ENCODE measurements around the gene MICALL2. TPM values are rescaled to one million over a fixed set of nuclear protein-coding genes. Genes with fewer than 3 reads are reported as not detected.

The MICALL2 gene
- total RNA-seq, 1 experiment from 2014 or later = 15.7 TPM

DNA sequence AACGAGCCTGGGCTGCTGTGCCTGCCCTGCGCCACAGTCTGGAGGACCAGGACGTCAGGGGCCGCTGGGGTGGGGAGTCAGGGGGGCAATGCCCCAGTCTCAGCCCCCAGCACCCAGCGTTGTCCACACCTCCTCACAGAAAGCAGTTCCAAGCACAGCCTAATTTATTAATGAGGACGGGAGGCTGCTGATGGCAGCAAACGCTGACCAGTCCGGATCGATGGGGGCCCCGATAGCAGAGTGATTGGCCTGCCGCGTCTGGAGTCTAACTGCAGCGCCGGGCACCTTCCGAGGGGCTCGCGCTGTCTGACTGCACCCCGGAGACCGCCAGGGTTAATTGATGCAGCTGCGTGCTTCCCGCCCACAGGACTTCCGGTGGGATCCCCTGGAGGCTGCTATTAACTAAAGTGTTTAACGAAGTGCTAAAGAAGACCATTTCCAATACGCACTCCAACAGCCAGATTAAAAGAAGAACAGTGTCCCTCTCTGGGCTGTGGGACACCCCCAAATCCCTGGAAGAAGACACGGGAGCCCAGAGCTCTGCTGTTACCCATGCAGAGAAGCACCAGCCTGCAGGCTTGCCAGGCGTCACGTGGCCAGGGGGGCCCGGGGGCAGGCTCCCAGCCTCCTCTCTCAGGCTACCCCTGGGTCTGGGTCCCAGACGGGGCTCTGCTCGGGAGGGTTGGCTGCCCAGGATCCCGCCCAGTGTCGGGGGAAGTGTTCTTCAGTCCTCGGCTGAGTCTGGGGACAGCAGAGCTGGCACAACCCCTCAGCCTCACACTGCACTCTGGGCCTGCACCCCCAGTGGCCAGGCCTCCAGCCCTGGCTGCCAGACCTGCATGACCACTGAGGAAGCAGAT, 63.8 kb downstream of the MICALL2 start:
- DNase-seq (ENCODE audit: low spot score) (no peak), ATAC-seq (no peak)
- Mint-ChIP-seq H3K9me3 (peaks cover 28% of the 10 kb centered on the region), H3K27ac (no peak overlapping the region), H3K4me1 (no peaks in the 10 kb centered on the region), H3K4me3 (no peak overlapping the region), H3K27me3 (ENCODE audit: low read depth) (peaks cover 8% of the 10 kb centered on the region), H3K36me3 (no peaks in the 10 kb centered on the region)
- no peak for TF ChIP-seq FOXK1 (CRISPR knock-in tag; IDR thresholded peaks at IDR 0.05)
- POLR2A ChIA-PET = no interaction called here
- CTCF ChIA-PET = interaction anchor here (0.7 kb wide), 1 partner anchor 26 kb away, joined by 3 read pairs; no protein-coding TSS in a partner anchor

DNA sequence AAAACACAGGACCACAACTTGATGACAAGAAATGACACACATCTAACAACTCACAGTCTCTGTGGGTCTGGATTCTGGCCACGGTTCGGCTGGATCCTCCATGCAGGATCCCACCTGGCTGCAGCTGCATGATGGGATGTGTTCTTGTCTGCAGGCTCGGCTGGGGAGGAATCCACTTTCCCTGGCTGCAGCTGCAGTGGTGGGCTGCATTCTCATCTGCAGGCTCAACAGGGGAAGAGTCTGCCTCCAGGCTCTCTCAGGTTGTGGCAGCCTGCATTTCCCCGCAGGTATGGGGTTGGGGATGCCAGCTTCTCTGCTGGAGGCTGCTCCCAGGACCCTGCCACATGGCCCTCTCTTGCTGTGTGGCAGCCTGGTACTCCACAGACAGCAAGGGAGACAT, 64.9 kb downstream of the MICALL2 start:
- Mint-ChIP-seq H3K4me3 (no peak overlapping the region), H3K27me3 (ENCODE audit: low read depth) (peaks cover 9% of the 10 kb centered on the region; the same call in 1 of the 2 replicates), H3K9me3 (peaks cover 28% of the 10 kb centered on the region), H3K4me1 (no peaks in the 10 kb centered on the region), H3K36me3 (no peaks in the 10 kb centered on the region), H3K27ac (no peak overlapping the region)
- POLR2A ChIA-PET = no interaction called here
- TF ChIP-seq, protein P1, sequence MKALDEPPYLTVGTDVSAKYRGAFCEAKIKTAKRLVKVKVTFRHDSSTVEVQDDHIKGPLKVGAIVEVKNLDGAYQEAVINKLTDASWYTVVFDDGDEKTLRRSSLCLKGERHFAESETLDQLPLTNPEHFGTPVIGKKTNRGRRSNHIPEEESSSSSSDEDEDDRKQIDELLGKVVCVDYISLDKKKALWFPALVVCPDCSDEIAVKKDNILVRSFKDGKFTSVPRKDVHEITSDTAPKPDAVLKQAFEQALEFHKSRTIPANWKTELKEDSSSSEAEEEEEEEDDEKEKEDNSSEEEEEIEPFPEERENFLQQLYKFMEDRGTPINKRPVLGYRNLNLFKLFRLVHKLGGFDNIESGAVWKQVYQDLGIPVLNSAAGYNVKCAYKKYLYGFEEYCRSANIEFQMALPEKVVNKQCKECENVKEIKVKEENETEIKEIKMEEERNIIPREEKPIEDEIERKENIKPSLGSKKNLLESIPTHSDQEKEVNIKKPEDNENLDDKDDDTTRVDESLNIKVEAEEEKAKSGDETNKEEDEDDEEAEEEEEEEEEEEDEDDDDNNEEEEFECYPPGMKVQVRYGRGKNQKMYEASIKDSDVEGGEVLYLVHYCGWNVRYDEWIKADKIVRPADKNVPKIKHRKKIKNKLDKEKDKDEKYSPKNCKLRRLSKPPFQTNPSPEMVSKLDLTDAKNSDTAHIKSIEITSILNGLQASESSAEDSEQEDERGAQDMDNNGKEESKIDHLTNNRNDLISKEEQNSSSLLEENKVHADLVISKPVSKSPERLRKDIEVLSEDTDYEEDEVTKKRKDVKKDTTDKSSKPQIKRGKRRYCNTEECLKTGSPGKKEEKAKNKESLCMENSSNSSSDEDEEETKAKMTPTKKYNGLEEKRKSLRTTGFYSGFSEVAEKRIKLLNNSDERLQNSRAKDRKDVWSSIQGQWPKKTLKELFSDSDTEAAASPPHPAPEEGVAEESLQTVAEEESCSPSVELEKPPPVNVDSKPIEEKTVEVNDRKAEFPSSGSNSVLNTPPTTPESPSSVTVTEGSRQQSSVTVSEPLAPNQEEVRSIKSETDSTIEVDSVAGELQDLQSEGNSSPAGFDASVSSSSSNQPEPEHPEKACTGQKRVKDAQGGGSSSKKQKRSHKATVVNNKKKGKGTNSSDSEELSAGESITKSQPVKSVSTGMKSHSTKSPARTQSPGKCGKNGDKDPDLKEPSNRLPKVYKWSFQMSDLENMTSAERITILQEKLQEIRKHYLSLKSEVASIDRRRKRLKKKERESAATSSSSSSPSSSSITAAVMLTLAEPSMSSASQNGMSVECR (CRISPR knock-in tag; IDR thresholded peaks at IDR 0.05; ENCODE audit: borderline replicate concordance) = no peak
- no peak for TF ChIP-seq ATF1 (CRISPR knock-in tag; IDR thresholded peaks at IDR 0.05)
- DNase-seq (ENCODE audit: low spot score) (no peak), ATAC-seq (no peak)
- CTCF ChIA-PET = no interaction called here

DNA sequence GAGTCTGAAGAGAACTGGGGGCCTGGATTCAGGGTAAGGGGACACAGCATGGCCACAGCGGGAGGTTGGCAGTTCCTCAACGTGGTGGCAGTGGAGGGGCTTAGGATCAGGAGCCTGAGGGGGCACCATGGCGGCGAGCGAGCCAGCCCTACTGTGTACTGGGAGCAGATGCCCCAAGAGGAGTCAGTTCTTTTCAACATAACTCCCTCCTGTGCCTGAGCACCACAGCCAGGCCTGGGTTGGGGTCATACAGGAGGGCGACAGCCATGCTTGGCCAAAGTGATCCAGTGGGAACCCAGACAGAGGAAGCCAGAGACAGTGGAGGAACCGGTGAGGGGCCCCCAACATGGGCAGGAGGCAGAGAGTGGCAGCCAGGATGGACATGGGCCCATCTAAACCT, 65.8 kb downstream of the MICALL2 start:
- Mint-ChIP-seq H3K27ac (no peak overlapping the region), H3K4me3 (no peak overlapping the region)
- CTCF ChIA-PET = no interaction called here
- no peak for TF ChIP-seq ZNF416 (CRISPR knock-in tag; IDR thresholded peaks at IDR 0.05)
- no peak for TF ChIP-seq ZNF671 (CRISPR knock-in tag; IDR thresholded peaks at IDR 0.05)
- no peak for TF ChIP-seq JUN (CRISPR knock-in tag; IDR thresholded peaks at IDR 0.05)
- no peak for TF ChIP-seq SMAD3 (CRISPR knock-in tag; IDR thresholded peaks at IDR 0.05; ENCODE audit: borderline replicate concordance)
- TF ChIP-seq, protein P2, sequence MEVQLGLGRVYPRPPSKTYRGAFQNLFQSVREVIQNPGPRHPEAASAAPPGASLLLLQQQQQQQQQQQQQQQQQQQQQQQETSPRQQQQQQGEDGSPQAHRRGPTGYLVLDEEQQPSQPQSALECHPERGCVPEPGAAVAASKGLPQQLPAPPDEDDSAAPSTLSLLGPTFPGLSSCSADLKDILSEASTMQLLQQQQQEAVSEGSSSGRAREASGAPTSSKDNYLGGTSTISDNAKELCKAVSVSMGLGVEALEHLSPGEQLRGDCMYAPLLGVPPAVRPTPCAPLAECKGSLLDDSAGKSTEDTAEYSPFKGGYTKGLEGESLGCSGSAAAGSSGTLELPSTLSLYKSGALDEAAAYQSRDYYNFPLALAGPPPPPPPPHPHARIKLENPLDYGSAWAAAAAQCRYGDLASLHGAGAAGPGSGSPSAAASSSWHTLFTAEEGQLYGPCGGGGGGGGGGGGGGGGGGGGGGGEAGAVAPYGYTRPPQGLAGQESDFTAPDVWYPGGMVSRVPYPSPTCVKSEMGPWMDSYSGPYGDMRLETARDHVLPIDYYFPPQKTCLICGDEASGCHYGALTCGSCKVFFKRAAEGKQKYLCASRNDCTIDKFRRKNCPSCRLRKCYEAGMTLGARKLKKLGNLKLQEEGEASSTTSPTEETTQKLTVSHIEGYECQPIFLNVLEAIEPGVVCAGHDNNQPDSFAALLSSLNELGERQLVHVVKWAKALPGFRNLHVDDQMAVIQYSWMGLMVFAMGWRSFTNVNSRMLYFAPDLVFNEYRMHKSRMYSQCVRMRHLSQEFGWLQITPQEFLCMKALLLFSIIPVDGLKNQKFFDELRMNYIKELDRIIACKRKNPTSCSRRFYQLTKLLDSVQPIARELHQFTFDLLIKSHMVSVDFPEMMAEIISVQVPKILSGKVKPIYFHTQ (CRISPR knock-in tag; IDR thresholded peaks at IDR 0.05) = no peak
- TF ChIP-seq FOXK1 (CRISPR knock-in tag; IDR thresholded peaks at IDR 0.05) = no peak
- TF ChIP-seq TP53 (CRISPR knock-in tag; IDR thresholded peaks at IDR 0.05) = no peak
- TF ChIP-seq NR3C1 (CRISPR knock-in tag; conservative IDR thresholded peaks at IDR 0.05; ENCODE audit: low read depth) = no peak
- TF ChIP-seq SOX15 (CRISPR knock-in tag; IDR thresholded peaks at IDR 0.05) = no peak
- TF ChIP-seq TCF7 (CRISPR knock-in tag; IDR thresholded peaks at IDR 0.05; ENCODE audit: low read depth) = no peak
- no peak for TF ChIP-seq GRHL2 (CRISPR knock-in tag; IDR thresholded peaks at IDR 0.05; ENCODE audit: insufficient replicate concordance, severe bottlenecking)
- no peak for TF ChIP-seq FOXJ3 (CRISPR knock-in tag; IDR thresholded peaks at IDR 0.05; ENCODE audit: borderline replicate concordance)
- no peak for TF ChIP-seq NR2C2 (CRISPR knock-in tag; IDR thresholded peaks at IDR 0.05)
- no peak for TF ChIP-seq ZNF263 (CRISPR knock-in tag; IDR thresholded peaks at IDR 0.05; ENCODE audit: low read depth)
- no peak for TF ChIP-seq SMAD4 (CRISPR knock-in tag; IDR thresholded peaks at IDR 0.05)
- TF ChIP-seq, protein P3, sequence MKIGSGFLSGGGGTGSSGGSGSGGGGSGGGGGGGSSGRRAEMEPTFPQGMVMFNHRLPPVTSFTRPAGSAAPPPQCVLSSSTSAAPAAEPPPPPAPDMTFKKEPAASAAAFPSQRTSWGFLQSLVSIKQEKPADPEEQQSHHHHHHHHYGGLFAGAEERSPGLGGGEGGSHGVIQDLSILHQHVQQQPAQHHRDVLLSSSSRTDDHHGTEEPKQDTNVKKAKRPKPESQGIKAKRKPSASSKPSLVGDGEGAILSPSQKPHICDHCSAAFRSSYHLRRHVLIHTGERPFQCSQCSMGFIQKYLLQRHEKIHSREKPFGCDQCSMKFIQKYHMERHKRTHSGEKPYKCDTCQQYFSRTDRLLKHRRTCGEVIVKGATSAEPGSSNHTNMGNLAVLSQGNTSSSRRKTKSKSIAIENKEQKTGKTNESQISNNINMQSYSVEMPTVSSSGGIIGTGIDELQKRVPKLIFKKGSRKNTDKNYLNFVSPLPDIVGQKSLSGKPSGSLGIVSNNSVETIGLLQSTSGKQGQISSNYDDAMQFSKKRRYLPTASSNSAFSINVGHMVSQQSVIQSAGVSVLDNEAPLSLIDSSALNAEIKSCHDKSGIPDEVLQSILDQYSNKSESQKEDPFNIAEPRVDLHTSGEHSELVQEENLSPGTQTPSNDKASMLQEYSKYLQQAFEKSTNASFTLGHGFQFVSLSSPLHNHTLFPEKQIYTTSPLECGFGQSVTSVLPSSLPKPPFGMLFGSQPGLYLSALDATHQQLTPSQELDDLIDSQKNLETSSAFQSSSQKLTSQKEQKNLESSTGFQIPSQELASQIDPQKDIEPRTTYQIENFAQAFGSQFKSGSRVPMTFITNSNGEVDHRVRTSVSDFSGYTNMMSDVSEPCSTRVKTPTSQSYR (CRISPR knock-in tag; IDR thresholded peaks at IDR 0.05) = no peak
- TF ChIP-seq, protein P4, sequence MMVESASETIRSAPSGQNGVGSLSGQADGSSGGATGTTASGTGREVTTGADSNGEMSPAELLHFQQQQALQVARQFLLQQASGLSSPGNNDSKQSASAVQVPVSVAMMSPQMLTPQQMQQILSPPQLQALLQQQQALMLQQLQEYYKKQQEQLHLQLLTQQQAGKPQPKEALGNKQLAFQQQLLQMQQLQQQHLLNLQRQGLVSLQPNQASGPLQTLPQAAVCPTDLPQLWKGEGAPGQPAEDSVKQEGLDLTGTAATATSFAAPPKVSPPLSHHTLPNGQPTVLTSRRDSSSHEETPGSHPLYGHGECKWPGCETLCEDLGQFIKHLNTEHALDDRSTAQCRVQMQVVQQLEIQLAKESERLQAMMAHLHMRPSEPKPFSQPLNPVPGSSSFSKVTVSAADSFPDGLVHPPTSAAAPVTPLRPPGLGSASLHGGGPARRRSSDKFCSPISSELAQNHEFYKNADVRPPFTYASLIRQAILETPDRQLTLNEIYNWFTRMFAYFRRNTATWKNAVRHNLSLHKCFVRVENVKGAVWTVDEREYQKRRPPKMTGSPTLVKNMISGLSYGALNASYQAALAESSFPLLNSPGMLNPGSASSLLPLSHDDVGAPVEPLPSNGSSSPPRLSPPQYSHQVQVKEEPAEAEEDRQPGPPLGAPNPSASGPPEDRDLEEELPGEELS (CRISPR knock-in tag; IDR thresholded peaks at IDR 0.05) = no peak
- TF ChIP-seq TEAD4 (CRISPR knock-in tag; IDR thresholded peaks at IDR 0.05) = no peak

More for the DNA sequence above, 65.8 kb downstream of the MICALL2 start:
- Mint-ChIP-seq H3K27me3 (ENCODE audit: low read depth) (peaks cover 9% of the 10 kb centered on the region; the same call in 1 of the 2 replicates), H3K4me1 (no peaks in the 10 kb centered on the region), H3K36me3 (no peaks in the 10 kb centered on the region), H3K9me3 (peaks cover 28% of the 10 kb centered on the region)
- POLR2A ChIA-PET = no interaction called here
- no peak for ATAC-seq
- no peak for DNase-seq (ENCODE audit: low spot score)
